ENCODE measurements around the gene FH.

FH gene

DNA sequence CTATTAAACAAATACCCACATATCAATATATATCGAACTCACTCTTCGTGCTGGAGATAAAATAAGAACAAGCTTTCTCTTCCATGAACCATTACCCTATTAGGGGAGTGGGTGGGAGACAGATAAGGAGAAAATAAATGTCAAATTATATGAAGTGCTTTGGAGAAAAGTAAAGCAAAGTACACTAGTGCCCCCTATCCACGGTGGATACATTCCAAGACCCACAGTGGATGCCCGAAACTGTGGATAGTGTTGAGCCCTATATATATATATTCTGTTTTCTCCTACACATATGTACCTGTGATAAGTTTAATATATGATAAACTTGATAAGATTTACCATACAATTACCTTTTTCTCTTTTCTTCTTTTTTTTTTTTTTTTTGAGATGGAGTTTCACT lies 54.6 kb downstream of the FH start:
- TF ChIP-seq SPI1 (IDR thresholded peaks at IDR 0.05; ENCODE audit: low read depth, low read length) (no peak), POLR2AphosphoS5 (IDR thresholded peaks at IDR 0.05; ENCODE audit: low read depth, low read length) (no peak), POU2F2 (IDR thresholded peaks at IDR 0.05; ENCODE audit: low read depth, low read length) (no peak), PAX5 (IDR thresholded peaks at IDR 0.05; ENCODE audit: insufficient read depth, low read length, severe bottlenecking) (no peak), TAF1 (IDR thresholded peaks at IDR 0.05; ENCODE audit: low read depth, low read length) (no peak), POLR2A (IDR thresholded peaks at IDR 0.05; ENCODE audit: low read depth, low read length) (no peak)
- FAIRE-seq = no peak
- DNase-seq (ENCODE audit: insufficient read length, low spot score) = no peak

- FAIRE-seq = no peak
Observed at GRCh38 chr1:241462391-241462790, 57.2 kb downstream of the FH start.

GRCh38 chr1:241460098-241460873 lies 59.3 kb downstream of the FH start:
- FAIRE-seq (no peak), DNase-seq (ENCODE audit: insufficient read length, low spot score) (no peak)
- TF ChIP-seq PAX5 (IDR thresholded peaks at IDR 0.05; ENCODE audit: insufficient read depth, low read length, severe bottlenecking) (no peak), SPI1 (IDR thresholded peaks at IDR 0.05; ENCODE audit: low read depth, low read length) (no peak), TAF1 (IDR thresholded peaks at IDR 0.05; ENCODE audit: low read depth, low read length) (no peak), POLR2A (IDR thresholded peaks at IDR 0.05; ENCODE audit: low read depth, low read length) (no peak), POLR2AphosphoS5 (IDR thresholded peaks at IDR 0.05; ENCODE audit: low read depth, low read length) (no peak), POU2F2 (IDR thresholded peaks at IDR 0.05; ENCODE audit: low read depth, low read length) (no peak)

More at GRCh38 chr1:241462391-241462790, 57.2 kb downstream of the FH start:
- no peak for DNase-seq (ENCODE audit: insufficient read length, low spot score)
- no peak for TF ChIP-seq SPI1 (IDR thresholded peaks at IDR 0.05; ENCODE audit: low read depth, low read length)
- TF ChIP-seq PAX5 (IDR thresholded peaks at IDR 0.05; ENCODE audit: insufficient read depth, low read length, severe bottlenecking) = no peak
- no peak for TF ChIP-seq POU2F2 (IDR thresholded peaks at IDR 0.05; ENCODE audit: low read depth, low read length)
- TF ChIP-seq POLR2A (IDR thresholded peaks at IDR 0.05; ENCODE audit: low read depth, low read length) = no peak
- no peak for TF ChIP-seq POLR2AphosphoS5 (IDR thresholded peaks at IDR 0.05; ENCODE audit: low read depth, low read length)
- TF ChIP-seq TAF1 (IDR thresholded peaks at IDR 0.05; ENCODE audit: low read depth, low read length) = no peak

DNA sequence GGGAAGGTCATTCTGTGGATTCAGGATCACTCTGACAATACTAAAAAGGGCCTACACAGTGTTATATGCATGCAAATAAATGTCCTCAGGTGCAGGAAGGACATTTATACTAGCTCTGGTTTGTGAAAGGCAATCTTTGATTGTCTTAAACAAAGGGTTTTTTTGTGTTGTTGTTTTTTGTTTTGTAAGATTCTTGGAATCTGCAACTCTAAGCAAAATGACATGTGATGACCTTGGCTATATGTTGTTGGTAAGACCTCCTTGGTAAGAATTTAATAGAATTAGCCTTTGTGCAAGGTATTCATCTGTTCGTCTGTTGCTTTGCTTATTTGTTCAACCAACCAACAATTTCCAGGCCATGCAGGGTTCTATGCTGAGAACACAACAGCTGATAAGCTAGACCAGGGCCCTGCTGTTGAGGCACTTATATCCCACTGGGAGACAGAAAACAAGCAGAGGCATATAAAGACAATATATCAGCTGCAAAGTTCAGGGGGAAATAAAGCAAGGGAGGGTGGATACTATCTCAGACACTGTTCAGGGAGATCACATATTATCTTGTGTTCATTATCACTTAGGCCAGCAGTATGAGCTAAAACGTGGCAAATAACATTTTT lies 60.3 kb downstream of the FH start:
- no peak for TF ChIP-seq POLR2A (IDR thresholded peaks at IDR 0.05; ENCODE audit: low read depth, low read length)
- TF ChIP-seq POU2F2 (IDR thresholded peaks at IDR 0.05; ENCODE audit: low read depth, low read length) = no peak
- no peak for TF ChIP-seq PAX5 (IDR thresholded peaks at IDR 0.05; ENCODE audit: insufficient read depth, low read length, severe bottlenecking)
- no peak for TF ChIP-seq TAF1 (IDR thresholded peaks at IDR 0.05; ENCODE audit: low read depth, low read length)
- no peak for TF ChIP-seq POLR2AphosphoS5 (IDR thresholded peaks at IDR 0.05; ENCODE audit: low read depth, low read length)
- TF ChIP-seq SPI1 (IDR thresholded peaks at IDR 0.05; ENCODE audit: low read depth, low read length) = no peak
- DNase-seq (ENCODE audit: insufficient read length, low spot score) (no peak), FAIRE-seq (no peak)

- TF ChIP-seq SPI1 (IDR thresholded peaks at IDR 0.05; ENCODE audit: low read depth, low read length) (no peak), POU2F2 (IDR thresholded peaks at IDR 0.05; ENCODE audit: low read depth, low read length) (no peak), POLR2AphosphoS5 (IDR thresholded peaks at IDR 0.05; ENCODE audit: low read depth, low read length) (no peak), TAF1 (IDR thresholded peaks at IDR 0.05; ENCODE audit: low read depth, low read length) (no peak), PAX5 (IDR thresholded peaks at IDR 0.05; ENCODE audit: insufficient read depth, low read length, severe bottlenecking) (no peak), POLR2A (IDR thresholded peaks at IDR 0.05; ENCODE audit: low read depth, low read length) (no peak)
- FAIRE-seq (no peak), DNase-seq (ENCODE audit: insufficient read length, low spot score) (no peak)
Observed at GRCh38 chr1:241457421-241457820, 62.1 kb downstream of the FH start.

DNA sequence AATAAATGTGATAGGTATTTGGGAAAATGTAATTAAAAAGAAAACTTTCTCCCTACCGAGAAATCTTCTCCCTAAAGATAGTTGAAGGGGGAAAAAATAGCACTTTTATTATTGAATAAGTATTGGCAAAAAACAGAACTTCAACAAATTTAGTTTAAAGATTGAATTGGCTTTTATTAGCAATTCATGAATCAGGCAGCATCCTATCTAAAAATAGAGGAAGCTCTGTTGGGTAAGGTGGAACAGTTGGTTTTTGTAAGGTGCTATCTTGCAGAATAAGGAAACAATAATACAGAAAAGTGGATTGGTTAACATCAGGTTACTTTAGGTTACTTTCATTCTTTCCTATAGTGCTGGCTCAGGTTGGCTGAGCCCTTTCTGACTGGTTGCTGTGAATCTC lies 62.8 kb downstream of the FH start:
- TF ChIP-seq POU2F2 (IDR thresholded peaks at IDR 0.05; ENCODE audit: low read depth, low read length) = no peak
- no peak for TF ChIP-seq PAX5 (IDR thresholded peaks at IDR 0.05; ENCODE audit: insufficient read depth, low read length, severe bottlenecking)
- no peak for TF ChIP-seq POLR2AphosphoS5 (IDR thresholded peaks at IDR 0.05; ENCODE audit: low read depth, low read length)
- no peak for TF ChIP-seq POLR2A (IDR thresholded peaks at IDR 0.05; ENCODE audit: low read depth, low read length)
- TF ChIP-seq SPI1 (IDR thresholded peaks at IDR 0.05; ENCODE audit: low read depth, low read length) = no peak
- TF ChIP-seq TAF1 (IDR thresholded peaks at IDR 0.05; ENCODE audit: low read depth, low read length) = no peak
- FAIRE-seq (no peak), DNase-seq (ENCODE audit: insufficient read length, low spot score) (no peak)

- no peak for FAIRE-seq
- DNase-seq (ENCODE audit: insufficient read length, low spot score) = no peak
- TF ChIP-seq SPI1 (IDR thresholded peaks at IDR 0.05; ENCODE audit: low read depth, low read length) (no peak), POLR2A (IDR thresholded peaks at IDR 0.05; ENCODE audit: low read depth, low read length) (no peak), POLR2AphosphoS5 (IDR thresholded peaks at IDR 0.05; ENCODE audit: low read depth, low read length) (no peak), PAX5 (IDR thresholded peaks at IDR 0.05; ENCODE audit: insufficient read depth, low read length, severe bottlenecking) (no peak), TAF1 (IDR thresholded peaks at IDR 0.05; ENCODE audit: low read depth, low read length) (no peak), POU2F2 (IDR thresholded peaks at IDR 0.05; ENCODE audit: low read depth, low read length) (no peak)
Observed at GRCh38 chr1:241453732-241454131, 65.8 kb downstream of the FH start.

GRCh38 chr1:241451956-241452355 lies 67.6 kb downstream of the FH start:
- TF ChIP-seq PAX5 (IDR thresholded peaks at IDR 0.05; ENCODE audit: insufficient read depth, low read length, severe bottlenecking) = no peak
- TF ChIP-seq TAF1 (IDR thresholded peaks at IDR 0.05; ENCODE audit: low read depth, low read length) = no peak
- TF ChIP-seq POLR2AphosphoS5 (IDR thresholded peaks at IDR 0.05; ENCODE audit: low read depth, low read length) = no peak
- TF ChIP-seq POU2F2 (IDR thresholded peaks at IDR 0.05; ENCODE audit: low read depth, low read length) = no peak
- no peak for TF ChIP-seq SPI1 (IDR thresholded peaks at IDR 0.05; ENCODE audit: low read depth, low read length)
- TF ChIP-seq POLR2A (IDR thresholded peaks at IDR 0.05; ENCODE audit: low read depth, low read length) = no peak
- no peak for FAIRE-seq
- no peak for DNase-seq (ENCODE audit: insufficient read length, low spot score)
